Breast epithelium (tissue), 4 donors: ENCODE results near the gene SCPEP1. TPM values are rescaled to one million over a fixed set of nuclear protein-coding genes. Genes with fewer than 3 reads are reported as not detected.
"Not testable (repeated sequence)": the region's sequence is repeated elsewhere in the genome, so short reads cannot be mapped to it uniquely, and the experiment has no call there.

Experiments
- DNase-seq, 2 donors: peaks; one replicate each; pipeline ENCODE4 v3.0.0-alpha.2; 2019; ENCODE audit warnings: low spot score in 2 of 2
- H3K27ac ChIP-seq, 2 donors: fragments of 200-600 bp; sonication (generic) in 1 of 2; one replicate each; pipeline ENCODE4 v1.5.1; 2016 to 2019; ENCODE audit warnings: mild to moderate bottlenecking in 1 of 2
- H3K27me3 ChIP-seq, 2 donors: fragments of 200-600 bp; sonication (generic) in 1 of 2; one replicate each; pipeline versions ENCODE4 v1.5.1 to v1.6.0; 2017 to 2019; ENCODE audit warnings: control low read depth in 1 of 2, mild to moderate bottlenecking in 1 of 2
- H3K36me3 ChIP-seq: fragments of 200-600 bp; one replicate; pipeline ENCODE4 v1.5.1; 2019
- H3K4me1 ChIP-seq, 2 donors: fragments of 200-600 bp; sonication (generic); one replicate each; pipeline ENCODE4 v1.5.1; 2016 to 2019; ENCODE audit warnings: control low read depth in 1 of 2
- H3K4me3 ChIP-seq, 3 donors: fragments of 200-600 bp; sonication (generic); 1 replicate in 2 of 3; 2 replicates in 1 of 3; pipeline ENCODE4 v1.5.1; 2016 to 2019; ENCODE audit warnings: mild to moderate bottlenecking in 3 of 3, moderate library complexity in 2 of 3
- H3K9me3 ChIP-seq, 2 donors: fragments of 200-600 bp; sonication (generic) in 1 of 2; one replicate each; pipeline ENCODE4 v1.5.1; 2016 to 2019; ENCODE audit warnings: control low read depth in 1 of 2
- CTCF ChIP-seq, 3 donors: fragments of 450-650 bp; IDR thresholded peaks; one replicate each; pipeline ENCODE4 v1.5.1; 2016 to 2017; ENCODE audit warnings: antibody characterized with exemption in 3 of 3, mild to moderate bottlenecking in 3 of 3, moderate library complexity in 3 of 3
- POLR2A ChIP-seq: fragments of 450-650 bp; IDR thresholded peaks from one replicate; pipeline ENCODE4 v1.6.1; 2016; ENCODE audit warnings: antibody characterized with exemption, mild to moderate bottlenecking, moderate library complexity
- POLR2AphosphoS5 ChIP-seq, 3 donors: sonication (generic); formaldehyde crosslinking; IDR thresholded peaks; one replicate each; pipeline ENCODE4 v1.6.1; 2017; ENCODE audit warnings: antibody characterized with exemption in 3 of 3
- intact Hi-C: fragments of 100-400 bp; cut with DNase I; formaldehyde crosslinking; loops from one replicate; pipeline ENCODE4 v1.15.1; 2023; ENCODE audit warnings: low total_unique reads
- total RNA-seq, 3 donors: library from RNA; depleted of rRNA; stranded (reverse); fragments of >200 nt; gene quantifications; one replicate each; pipeline ENCODE4 v1.1.0, GENCODE V29; 2016

Gene SCPEP1
- total RNA-seq, 3 donors from 2014 or later: 55.4 to 264 (median 146) TPM

- Histone ChIP-seq H3K4me1 (no peaks in the 10 kb centered on the region), H3K27me3 (no peaks in the 10 kb centered on the region), H3K27ac (no peak overlapping the region), H3K36me3 (peaks cover 6% of the 10 kb centered on the region), H3K9me3 (no peaks in the 10 kb centered on the region), H3K4me3 (no peak overlapping the region)
- no peak for DNase-seq
- TF ChIP-seq POLR2AphosphoS5 (IDR thresholded peaks at IDR 0.05) (no peak), CTCF (IDR thresholded peaks at IDR 0.05) (no peak), POLR2A (no peak)
- intact Hi-C loops: no loop called here
Measured at GRCh38 chr17:56947741-56948140, 30.2 kb upstream of the SCPEP1 start.

DNA sequence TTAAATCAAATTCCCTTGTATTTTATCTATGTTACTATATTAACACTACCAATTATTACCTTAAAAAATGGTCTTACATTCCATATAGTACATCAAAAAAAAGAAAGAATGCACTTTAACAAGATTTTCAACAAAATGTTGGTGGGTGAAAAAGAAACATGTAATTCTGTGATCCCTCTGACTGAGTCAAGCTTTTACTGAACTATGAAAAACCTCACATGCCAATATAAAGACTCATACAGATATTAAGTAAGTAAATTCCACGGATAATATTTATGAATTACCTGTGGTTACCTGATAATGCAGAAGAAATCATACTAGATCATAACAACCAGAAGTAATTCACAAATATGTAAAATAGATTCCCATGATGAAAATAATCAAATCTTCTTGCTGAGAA, 29.4 kb upstream of the SCPEP1 start:
- no peak for DNase-seq
- Histone ChIP-seq H3K4me1 (no peaks in the 10 kb centered on the region), H3K27ac (no peak overlapping the region), H3K4me3 (no peak overlapping the region), H3K36me3 (peaks cover 6% of the 10 kb centered on the region), H3K9me3 (no peaks in the 10 kb centered on the region), H3K27me3 (no peaks in the 10 kb centered on the region)
- intact Hi-C loops: no loop called here
- TF ChIP-seq POLR2AphosphoS5 (IDR thresholded peaks at IDR 0.05) (no peak), POLR2A (no peak), CTCF (IDR thresholded peaks at IDR 0.05) (no peak)

DNA sequence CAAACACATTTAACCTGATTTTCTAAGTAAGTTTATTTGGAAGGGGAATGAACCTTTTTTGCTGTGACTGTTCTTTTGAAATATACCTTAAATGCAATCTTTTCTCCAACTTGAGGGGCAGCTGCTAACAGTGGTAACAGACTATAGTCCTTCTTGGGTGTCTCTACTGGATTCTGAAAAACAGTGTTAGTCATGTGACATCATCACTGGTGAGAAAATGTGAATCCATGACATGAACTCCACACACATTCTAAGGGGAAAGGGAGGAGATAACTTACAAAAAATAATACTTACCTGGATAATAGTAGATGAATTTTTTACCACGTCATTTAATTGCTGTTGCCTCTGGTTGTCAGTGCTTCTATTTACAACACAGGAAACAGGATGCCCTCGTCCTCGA, 28.3 kb upstream of the SCPEP1 start:
- Histone ChIP-seq H3K27ac (no peak overlapping the region), H3K27me3 (no peaks in the 10 kb centered on the region), H3K4me3 (no peak overlapping the region), H3K4me1 (no peaks in the 10 kb centered on the region), H3K9me3 (no peaks in the 10 kb centered on the region), H3K36me3 (peaks cover 6% of the 10 kb centered on the region)
- DNase-seq: no peak
- TF ChIP-seq CTCF (IDR thresholded peaks at IDR 0.05) (no peak), POLR2A (no peak), POLR2AphosphoS5 (IDR thresholded peaks at IDR 0.05) (no peak)
- intact Hi-C loops: no loop called here

GRCh38 chr17:56956992-56957391, 20.9 kb upstream of the SCPEP1 start:
- no peak overlapping the region for H3K4me3 ChIP-seq
- H3K4me1 ChIP-seq: peaks cover 0 to 7% of the 10 kb centered on the region in 2 donors
- no peak overlapping the region for H3K27ac ChIP-seq
- no peaks in the 10 kb centered on the region for H3K9me3 ChIP-seq
- intact Hi-C loops: no loop called here
- TF ChIP-seq POLR2A: no peak
- TF ChIP-seq CTCF (IDR thresholded peaks at IDR 0.05): no peak
- no peak for TF ChIP-seq POLR2AphosphoS5 (IDR thresholded peaks at IDR 0.05)
- no peaks in the 10 kb centered on the region for H3K27me3 ChIP-seq
- no peaks in the 10 kb centered on the region for H3K36me3 ChIP-seq
- no peak for DNase-seq

DNA sequence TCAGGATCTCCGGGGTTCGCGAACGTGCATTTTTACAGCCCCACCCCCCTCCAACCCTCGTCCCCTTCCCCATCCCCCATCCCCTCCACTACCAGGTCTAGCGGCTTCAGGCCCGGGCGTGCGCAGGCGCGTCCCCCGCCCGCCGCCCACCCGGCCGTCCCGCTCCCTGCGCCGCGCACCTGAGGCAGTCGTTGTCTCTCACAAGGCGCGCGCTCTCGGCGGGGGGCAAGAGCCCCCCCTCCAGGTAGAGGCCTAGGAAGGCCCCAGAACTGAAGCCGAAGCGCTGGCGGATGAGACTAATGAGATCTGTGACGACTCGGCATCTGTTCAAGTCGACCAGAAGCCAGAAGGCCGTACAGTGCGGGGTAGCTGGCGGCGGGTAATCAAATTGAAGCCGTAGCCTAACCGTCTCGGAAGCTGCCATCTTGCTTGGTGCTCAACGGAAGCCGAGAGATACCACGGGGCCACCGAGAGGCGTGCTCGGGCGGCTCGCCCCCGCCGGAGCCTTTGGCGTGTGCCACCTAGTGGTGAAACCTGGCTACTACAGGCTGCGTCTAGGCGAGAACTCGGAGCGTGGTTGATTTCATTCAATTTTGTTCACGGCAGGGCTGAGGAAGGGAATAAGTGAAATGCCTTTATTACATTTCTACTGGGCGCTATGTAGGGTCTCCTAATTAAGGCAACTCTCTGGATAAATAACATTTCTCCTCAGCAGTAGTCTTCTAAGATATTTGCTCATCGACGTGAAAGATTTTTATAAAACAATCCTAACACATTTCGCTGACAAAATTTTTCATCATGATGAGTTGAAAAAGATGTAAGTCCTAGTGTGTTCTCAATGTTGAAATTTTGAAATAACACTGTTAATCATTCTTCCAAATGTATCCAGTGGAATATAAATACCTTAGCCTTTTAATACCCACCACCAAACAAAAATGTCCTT, 17.1 kb upstream of the SCPEP1 start, which contains the start of gene COIL:
TSS of gene COIL (minus strand) at position 455 of the 943 bp plus-strand sequence. CDS start at position 424, 31 bp downstream.
- H3K4me3 ChIP-seq: peak within 1 kb of the TSS; percentile 89 to 94 (median 93)
- peaks cover 0 to 7% of the 10 kb centered on the region in 2 donors for H3K4me1 ChIP-seq
- no peaks in the 10 kb centered on the region for H3K36me3 ChIP-seq
- H3K27me3 ChIP-seq: no peaks in the 10 kb centered on the region
- H3K9me3 ChIP-seq: no peaks in the 10 kb centered on the region
- H3K27ac ChIP-seq: peak within 1 kb of the TSS; percentile 87 to 90
- TF ChIP-seq POLR2A (no peak), CTCF (IDR thresholded peaks at IDR 0.05) (peak; percentile 97 to 100 (median 99)), POLR2AphosphoS5 (IDR thresholded peaks at IDR 0.05) (peak in 2 of 3 donors; percentile 78 to 86)
- intact Hi-C loops: no loop called here
- DNase-seq: peak; percentile 79 to 93

DNA sequence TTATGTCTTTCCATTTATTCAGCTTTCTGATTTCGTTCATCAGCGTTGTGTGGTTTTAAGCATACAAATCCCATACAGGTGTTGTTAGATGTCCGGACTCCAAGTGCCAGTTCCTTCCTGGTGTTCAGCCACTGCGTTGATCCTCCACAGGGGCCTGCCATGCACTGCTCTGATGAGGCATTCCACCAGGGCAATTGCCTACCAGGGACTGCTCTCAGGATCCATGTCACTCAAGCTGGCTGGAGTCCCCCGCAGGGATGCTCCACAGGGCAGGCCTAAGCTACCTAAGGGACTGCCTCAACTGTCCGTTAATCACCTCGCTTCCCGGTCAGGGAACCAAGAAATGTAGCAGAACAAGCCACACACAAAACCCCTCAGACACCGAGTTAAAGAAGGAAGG, 12.7 kb upstream of the SCPEP1 start:
- H3K4me3 ChIP-seq, H3K27me3 ChIP-seq, H3K27ac ChIP-seq, H3K4me1 ChIP-seq, DNase-seq, H3K36me3 ChIP-seq, intact Hi-C loops, H3K9me3 ChIP-seq: not testable (repeated sequence)

DNA sequence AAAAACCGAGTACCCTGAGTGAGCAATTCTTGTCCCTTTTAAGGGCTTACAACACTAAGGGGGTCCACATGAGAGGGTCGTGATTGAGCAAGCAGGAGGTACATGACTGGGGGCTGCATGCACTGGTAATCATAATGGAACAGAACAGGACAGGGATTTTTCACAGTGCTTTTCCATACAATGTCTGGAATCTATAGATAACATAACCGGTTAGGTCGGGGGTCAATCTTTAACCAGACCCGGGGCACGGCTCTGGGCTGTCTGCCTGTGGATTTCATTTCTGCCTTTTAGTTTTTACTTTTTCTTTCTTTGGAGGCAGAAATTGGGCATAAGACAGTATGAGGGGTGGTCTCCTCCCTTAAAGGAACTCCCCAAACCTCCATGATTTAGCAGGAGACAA, 12.2 kb upstream of the SCPEP1 start:
- H3K4me1 ChIP-seq, H3K27me3 ChIP-seq, H3K27ac ChIP-seq, DNase-seq, intact Hi-C loops, H3K36me3 ChIP-seq, H3K9me3 ChIP-seq, H3K4me3 ChIP-seq: not testable (repeated sequence)
